HCT116 (cell line): ENCODE data around the gene SGK1.

Experiments
- ATF3 ChIP-seq: IDR thresholded peaks from 2 replicates; pipeline ENCODE4 v1.6.1; 2012
- CBX3 ChIP-seq: IDR thresholded peaks from 2 replicates; pipeline ENCODE4 v1.6.1; 2012; ENCODE audit warnings: low read depth
- CTCF ChIP-seq, 3 experiments: fragments of 200-600 bp in 1 of 3; sonication (generic) in 1 of 3; IDR thresholded peaks in 2 of 3; conservative IDR thresholded peaks in 1 of 3; 2 replicates each; pipeline ENCODE4 v1.5.1; 2012 to 2017; ENCODE audit warnings: low read depth in 2 of 3, low read length in 2 of 3, antibody characterized with exemption in 1 of 3, borderline replicate concordance in 1 of 3, control low read depth in 1 of 3, mild to moderate bottlenecking in 1 of 3, mixed read lengths in 1 of 3, mixed run types in 1 of 3, moderate library complexity in 1 of 3; ENCODE audit not compliant: insufficient read depth in 1 of 3
- EGR1 ChIP-seq: IDR thresholded peaks from 2 replicates; pipeline ENCODE4 v1.6.1; 2012; ENCODE audit warnings: low read depth
- EZH2phosphoT487 ChIP-seq: fragments of 200-600 bp; IDR thresholded peaks from 2 replicates; pipeline ENCODE4 v1.6.1; 2018; ENCODE audit warnings: antibody characterized with exemption, borderline replicate concordance
- MAX ChIP-seq: IDR thresholded peaks from 2 replicates; pipeline ENCODE4 v1.6.1; 2012
- POLR2A ChIP-seq: IDR thresholded peaks from 2 replicates; pipeline ENCODE4 v1.7.0; 2011; ENCODE audit warnings: borderline replicate concordance; ENCODE audit not compliant: insufficient read depth, insufficient read length; ENCODE audit errors: extremely low read depth
- POLR2AphosphoS5 ChIP-seq: IDR thresholded peaks from 2 replicates; pipeline ENCODE4 v1.6.1; 2011; ENCODE audit warnings: mild to moderate bottlenecking, low read depth, low read length, moderate library complexity
- REST ChIP-seq: IDR thresholded peaks from 2 replicates; pipeline ENCODE4 v1.6.1; 2012; ENCODE audit warnings: low read depth
- SRF ChIP-seq: IDR thresholded peaks from 2 replicates; pipeline ENCODE4 v1.6.1; 2012; ENCODE audit warnings: low read depth
- TCF7L2 ChIP-seq: IDR thresholded peaks from 2 replicates; pipeline ENCODE4 v1.7.0; 2011; ENCODE audit warnings: borderline replicate concordance, inconsistent platforms; ENCODE audit not compliant: insufficient read depth, insufficient read length; ENCODE audit errors: extremely low read depth
- YY1 ChIP-seq: IDR thresholded peaks from 2 replicates; pipeline ENCODE4 v1.6.1; 2011; ENCODE audit warnings: low read length, low read depth, moderate library complexity, mild to moderate bottlenecking; ENCODE audit not compliant: insufficient replicate concordance; ENCODE audit errors: extremely low read depth

GRCh38 chr6:134171517-134171916, 146.4 kb downstream of the SGK1 start:
- TF ChIP-seq EZH2phosphoT487 (no peak), MAX (no peak), POLR2AphosphoS5 (no peak), CTCF (IDR thresholded peaks at IDR 0.05 in 2 of 3, conservative IDR thresholded peaks at IDR 0.05 in 1 of 3; ENCODE audit: borderline replicate concordance in 1 of 3, insufficient read depth in 1 of 3, low read depth in 2 of 3, low read length in 2 of 3) (no peak), REST (no peak), SRF (no peak), ATF3 (no peak), CBX3 (no peak), TCF7L2 (no peak), EGR1 (no peak), YY1 (no peak), POLR2A (no peak)
